K562 (cell line): ENCODE data around the gene LIPE. TPM values are rescaled to one million over a fixed set of nuclear protein-coding genes. Genes with fewer than 3 reads are reported as not detected.
A peak's percentile ranks its signal among the peaks of the same experiment; 100 is the strongest.

Experiments
- ATAC-seq: fragments of 200-7000 bp; cut with Tn5 transposase; 3 replicates; pipeline ENCODE4 v1.9.1; 2020; ENCODE audit warnings: moderate library complexity
- BruUV-seq: library from RNA; stranded (reverse); fragments of 400-500 nt; replicated peaks from 2 replicates; lab custom pipeline; 2021; lab: Mats Ljungman, UMichigan
- CTCF ChIA-PET: fragments of 300-600 bp; formaldehyde crosslinking; extraction: SDS; loops from one replicate; lab custom pipeline; 2021; ENCODE audit warnings: low intra/inter-chr PET ratio; lab: Yijun Ruan, JAX
- POLR2A ChIA-PET: fragments of 300-600, 350-650 bp; sonication (Branson Sonifier 250); formaldehyde crosslinking; extraction: SDS; loops from one replicate; lab custom pipeline; 2021; ENCODE audit warnings: antibody characterized with exemption, inconsistent platforms; lab: Yijun Ruan, JAX
- DNase-seq, 4 experiments: peaks; one replicate each; pipeline versions ENCODE4 v3.0.0 to v3.0.0-alpha.2; 2011 to 2018; ENCODE audit warnings: low spot score in 3 of 4, mixed read lengths in 3 of 4; ENCODE audit errors: extremely low read depth in 1 of 4
- FAIRE-seq: peaks from 2 replicates; lab custom pipeline; 2011; peaks lifted over from hg19 to GRCh38; lab: Jason Lieb, UNC
- H2AFZ ChIP-seq: 2 replicates; pipeline ENCODE4 v1.6.0; 2011; ENCODE audit warnings: low read depth, low read length, control low read depth, inconsistent platforms
- H3K27ac ChIP-seq: fragments of 200-600 bp; 3 replicates; pipeline ENCODE4 v1.8.0; 2011; ENCODE audit warnings: low read depth, mild to moderate bottlenecking, control low read depth, inconsistent platforms, low read length, moderate library complexity, mixed read lengths; ENCODE audit errors: extremely low read depth
- H3K27me3 ChIP-seq, 2 experiments: fragments of 300-600 bp in 1 of 2; 2 replicates in 1 of 2; 3 replicates in 1 of 2; pipeline versions ENCODE4 v1.6.0 to v1.8.0; 2011; ENCODE audit warnings: inconsistent platforms in 2 of 2, low read length in 2 of 2, mild to moderate bottlenecking in 1 of 2, mixed read lengths in 1 of 2, moderate library complexity in 1 of 2; ENCODE audit not compliant: control insufficient read depth in 2 of 2, insufficient read depth in 2 of 2
- H3K36me3 ChIP-seq: fragments of 300-600 bp; 3 replicates; pipeline ENCODE4 v1.8.0; 2011; ENCODE audit warnings: mild to moderate bottlenecking, low read length, inconsistent platforms; ENCODE audit not compliant: control insufficient read depth, insufficient read depth
- H3K4me1 ChIP-seq, 2 experiments: fragments of 200-600 bp in 1 of 2; replicated peaks in 1 of 2; 2 replicates in 1 of 2; 3 replicates in 1 of 2; pipeline versions ENCODE4 v1.5.1 to v1.8.0; 2011; ENCODE audit warnings: inconsistent platforms in 2 of 2, low read length in 2 of 2, mild to moderate bottlenecking in 1 of 2, mixed read lengths in 1 of 2, moderate library complexity in 1 of 2; ENCODE audit not compliant: control insufficient read depth in 2 of 2, insufficient read depth in 2 of 2
- H3K4me2 ChIP-seq: 2 replicates; pipeline ENCODE4 v1.6.1; 2011; ENCODE audit warnings: low read length, control low read depth, inconsistent platforms, mixed read lengths; ENCODE audit not compliant: insufficient read depth
- H3K4me3 ChIP-seq: fragments of 200-600 bp; sonication (generic), shearing (Covaris generic); 2 replicates; pipeline ENCODE4 v1.5.1; 2016; ENCODE audit warnings: control low read depth, inconsistent platforms
- H3K79me2 ChIP-seq: fragments of 200-600 bp; 3 replicates; pipeline ENCODE4 v1.8.0; 2011; ENCODE audit warnings: low read length, inconsistent platforms; ENCODE audit not compliant: control insufficient read depth, insufficient read depth
- H3K9ac ChIP-seq, 2 experiments: 2 replicates each; pipeline versions ENCODE4 v1.6.0 to v1.6.1; 2011; ENCODE audit warnings: low read depth in 2 of 2, low read length in 2 of 2, control low read depth in 1 of 2, inconsistent platforms in 1 of 2, mild to moderate bottlenecking in 1 of 2, mixed read lengths in 1 of 2; ENCODE audit not compliant: insufficient read depth in 1 of 2
- H3K9me1 ChIP-seq: one replicate; pipeline ENCODE4 v1.6.0; 2011; ENCODE audit warnings: inconsistent platforms, mild to moderate bottlenecking, low read length, moderate library complexity; ENCODE audit not compliant: control insufficient read depth, insufficient read depth
- H3K9me3 ChIP-seq: replicated peaks from 2 replicates; pipeline ENCODE4 v1.5.1; 2011; ENCODE audit warnings: low read depth, low read length, inconsistent platforms; ENCODE audit not compliant: control insufficient read depth, insufficient read depth
- H4K20me1 ChIP-seq: replicated peaks from 2 replicates; pipeline ENCODE4 v1.6.1; 2011; ENCODE audit warnings: low read length, inconsistent platforms, mixed read lengths; ENCODE audit not compliant: control insufficient read depth, insufficient read depth
- BMI1 ChIP-seq: fragments of 150-350 bp; IDR thresholded peaks from 2 replicates; pipeline ENCODE4 v1.6.1; 2014; ENCODE audit warnings: low read length
- CBX3 ChIP-seq, 2 experiments: IDR thresholded peaks; 1 replicate in 1 of 2; 2 replicates in 1 of 2; pipeline ENCODE4 v1.6.1; 2012; ENCODE audit warnings: inconsistent platforms in 2 of 2, low read length in 2 of 2, borderline replicate concordance in 1 of 2, control low read depth in 1 of 2
- CEBPB ChIP-seq: fragments of 450-650 bp; IDR thresholded peaks from 2 replicates; pipeline ENCODE4 v1.6.1; 2016; ENCODE audit warnings: missing genetic modification characterization, missing compliant biosample characterization
- TAL1 ChIP-seq: fragments of 450-650 bp; IDR thresholded peaks from 2 replicates; pipeline ENCODE4 v1.6.1; 2016; ENCODE audit warnings: mild to moderate bottlenecking
- ZNF174 ChIP-seq: fragments of 250-450 bp; sonication (Bioruptor Pico); IDR thresholded peaks from 2 replicates; pipeline ENCODE4 v1.4.0; 2020; ENCODE audit warnings: mild to moderate bottlenecking
- WGBS: fragments of 100-300 bp; shearing (Covaris generic); methylation state at CpG from one replicate; pipeline ENCODE4 v1.1.6; 2016; ENCODE audit warnings: low coverage, mixed read lengths; ENCODE audit not compliant: insufficient coverage; ENCODE audit errors: missing lambda C conversion rate; 5-methylcytosine and 5-hydroxymethylcytosine counted together
- in situ Hi-C: fragments of 300-500 bp; cut with MboI; formaldehyde crosslinking; loops from 4 replicates; pipeline ENCODE4 v1.15.0; 2018; ENCODE audit warnings: inconsistent platforms, mixed read lengths
- intact Hi-C: fragments of 100-400 bp; cut with micrococcal nuclease; formaldehyde crosslinking; loops from 2 replicates; pipeline ENCODE4 v1.14.2; 2022
- polyA plus RNA-seq, 8 experiments: library from polyadenylated mRNA; depleted of rRNA in 4 of 8; stranded (reverse) in 5 of 8; unstranded in 3 of 8; fragments of >200 nt; fragmentation: Nextera tagmentation in 2 of 8; fragmentation: Illumina TruSeq in 1 of 8; extraction: Ambion mirVana in 2 of 8; extraction: Trizol in 1 of 8; gene quantifications; 2 replicates each; pipeline versions ENCODE4 v1.2.1 to v1.2.3, GENCODE V29; 2011 to 2014; ENCODE audit warnings: inconsistent platforms in 1 of 8, missing spikeins in 1 of 8
- total RNA-seq, 7 experiments: library from RNA; depleted of rRNA in 6 of 7; stranded (reverse); fragments of >200 nt in 6 of 7; fragmentation: Illumina TruSeq in 2 of 7; extraction: Trizol in 2 of 7; gene quantifications; 2 replicates each; pipeline versions ENCODE4 v1.2.1 to v1.2.3, GENCODE V29; 2011 to 2021; ENCODE audit warnings: low replicate concordance in 1 of 7

Gene LIPE
- total and polyA plus RNA-seq, 9 of the 15 experiments (the other 6 are each of a cell fraction or from before 2014, with no cell fraction given) = 0.22 TPM; not detected in 8

GRCh38 chr19:42472402-42473147 is 45.4 kb upstream of the LIPE start:
- no peaks in the 10 kb centered on the region for H3K9me3 ChIP-seq
- intact Hi-C loops = no loop called here
- H3K4me3 ChIP-seq = no peak overlapping the region
- 0% methylated on average over 7 of the region's 7 CpGs for WGBS
- FAIRE-seq (no peak), DNase-seq (no peak), ATAC-seq (no peak)
- no peaks in the 10 kb centered on the region for H4K20me1 ChIP-seq
- H2AFZ ChIP-seq = no peak overlapping the region
- H3K79me2 ChIP-seq = no peaks in the 10 kb centered on the region
- no peak overlapping the region for H3K9ac ChIP-seq
- no peak overlapping the region for H3K4me2 ChIP-seq
- CTCF ChIA-PET = no interaction called here
- no peaks in the 10 kb centered on the region for H3K36me3 ChIP-seq
- H3K9me1 ChIP-seq = no peaks in the 10 kb centered on the region
- no peak overlapping the region for H3K27ac ChIP-seq
- POLR2A ChIA-PET = interaction anchor here (0.6 to 1.7 kb wide), 3 partner anchors 10 to 63 kb away, joined by 3 to 5 read pairs (median 3); no protein-coding TSS in a partner anchor
- peaks cover 18% of the 10 kb centered on the region in 2 experiments; a peak in 4 of 5 replicates for H3K27me3 ChIP-seq
- BruUV-seq = no TSS peak
- no peaks in the 10 kb centered on the region; a peak in 1 of 5 replicates for H3K4me1 ChIP-seq
- TF ChIP-seq ZNF174 (CRISPR knock-in tag) (no peak), TAL1 (no peak), CBX3 (IDR thresholded peaks at IDR 0.05; ENCODE audit: borderline replicate concordance in 1 of 2, low read length in 2 of 2) (no peak), CEBPB (tag) (0 out of 2 replicates have a peak, but pooled peaks have one; percentile 12), BMI1 (no peak)
- in situ Hi-C loops = no loop called here
